Body of pancreas (tissue), 4 donors: ENCODE measurements around the gene DNASE1L3.

Experiments
- CTCF ChIP-seq, 7 experiments: fragments of 450-650 bp in 4 of 7; fragments of 200-600 bp in 3 of 7; sonication (generic) in 3 of 7; IDR thresholded peaks; one replicate each; pipeline ENCODE4 v1.5.1; 2016 to 2019; ENCODE audit warnings: antibody characterized with exemption in 7 of 7
- POLR2A ChIP-seq, 3 donors: fragments of 450-650 bp; IDR thresholded peaks; one replicate each; pipeline ENCODE4 v1.6.1; 2016; ENCODE audit warnings: antibody characterized with exemption in 3 of 3, mild to moderate bottlenecking in 2 of 3

GRCh38 chr3:58176185-58176530 is 34.6 kb downstream of the DNASE1L3 start:
- TF ChIP-seq CTCF (IDR thresholded peaks at IDR 0.05) (no peak), POLR2A (IDR thresholded peaks at IDR 0.05) (no peak)
